GM23338 (cell line): ENCODE data around the gene CCNYL1. TPM values are rescaled to one million over a fixed set of nuclear protein-coding genes. Genes with fewer than 3 reads are reported as not detected.

ENCODE experiments used
- ATAC-seq: fragments of 200-7000 bp; cut with Tn5 transposase; 3 replicates; pipeline ENCODE4 v1.9.1; 2020
- DNase-seq: peaks from one replicate; pipeline ENCODE4 v3.0.0-alpha.2; 2015; ENCODE audit warnings: low spot score
- H2AFZ ChIP-seq: fragments of 200-600 bp; sonication (generic); 2 replicates; pipeline ENCODE4 v1.8.0; 2016; ENCODE audit warnings: antibody characterized with exemption, mild to moderate bottlenecking, moderate library complexity
- H3F3A ChIP-seq: fragments of 200-600 bp; sonication (generic); replicated peaks from 2 replicates; pipeline ENCODE4 v1.8.0; 2017; ENCODE audit warnings: antibody characterized with exemption, mixed run types, low read depth
- H3K27ac ChIP-seq: fragments of 200-600 bp; sonication (generic); 2 replicates; pipeline ENCODE4 v1.6.1; 2016; ENCODE audit warnings: low read depth
- H3K27me3 ChIP-seq: fragments of 200-600 bp; sonication (generic); 2 replicates; pipeline ENCODE4 v1.8.0; 2016; ENCODE audit warnings: mild to moderate bottlenecking, mixed run types, moderate library complexity; ENCODE audit not compliant: insufficient read depth
- H3K36me3 ChIP-seq: fragments of 200-600 bp; sonication (generic); 2 replicates; pipeline ENCODE4 v1.8.0; 2016; ENCODE audit warnings: mild to moderate bottlenecking; ENCODE audit not compliant: insufficient read depth
- H3K4me1 ChIP-seq: fragments of 200-600 bp; sonication (generic); 2 replicates; pipeline ENCODE4 v1.8.0; 2016; ENCODE audit warnings: mild to moderate bottlenecking, moderate library complexity; ENCODE audit not compliant: insufficient read depth
- H3K4me2 ChIP-seq: fragments of 200-600 bp; sonication (generic); 2 replicates; pipeline ENCODE4 v1.7.1; 2017; ENCODE audit warnings: mixed run types
- H3K4me3 ChIP-seq: fragments of 200-600 bp; sonication (generic); 2 replicates; pipeline ENCODE4 v1.6.1; 2016; ENCODE audit warnings: mixed run types
- H3K79me2 ChIP-seq: fragments of 200-600 bp; sonication (generic); replicated peaks from 2 replicates; pipeline ENCODE4 v1.8.0; 2017; ENCODE audit warnings: mild to moderate bottlenecking; ENCODE audit not compliant: insufficient read depth
- H3K9me2 ChIP-seq: fragments of 200-600 bp; sonication (generic); 2 replicates; pipeline ENCODE4 v1.8.0; 2017; ENCODE audit not compliant: insufficient read depth
- H4K20me1 ChIP-seq: fragments of 200-600 bp; sonication (generic); replicated peaks from 2 replicates; pipeline ENCODE4 v1.8.0; 2017; ENCODE audit warnings: mild to moderate bottlenecking; ENCODE audit not compliant: insufficient read depth
- H3K27ac Mint-ChIP-seq: 2 replicates; pipeline ENCODE4 v1.8.0; 2020; ENCODE audit warnings: inconsistent platforms, mild to moderate bottlenecking, moderate library complexity, mixed read lengths
- H3K27me3 Mint-ChIP-seq: 3 replicates; pipeline ENCODE4 v1.8.0; 2022; ENCODE audit warnings: low read depth, mild to moderate bottlenecking, moderate library complexity, mixed read lengths, inconsistent platforms; ENCODE audit not compliant: insufficient read depth, poor library complexity
- H3K36me3 Mint-ChIP-seq: 3 replicates; pipeline ENCODE4 v1.8.0; 2021; ENCODE audit warnings: low read depth, mild to moderate bottlenecking, inconsistent platforms, moderate library complexity, mixed read lengths
- H3K4me1 Mint-ChIP-seq: 3 replicates; pipeline ENCODE4 v1.8.0; 2020; ENCODE audit warnings: mild to moderate bottlenecking, inconsistent platforms, mixed read lengths
- H3K4me3 Mint-ChIP-seq: 3 replicates; pipeline ENCODE4 v1.8.0; 2021; ENCODE audit warnings: moderate library complexity, mild to moderate bottlenecking, inconsistent platforms, mixed read lengths
- H3K9me3 Mint-ChIP-seq: 3 replicates; pipeline ENCODE4 v1.8.0; 2020; ENCODE audit warnings: moderate library complexity, mild to moderate bottlenecking, inconsistent platforms, mixed read lengths
- CREB1 ChIP-seq: fragments of 250-450 bp; sonication (Bioruptor Pico); IDR thresholded peaks from 2 replicates; pipeline ENCODE4 v1.5.0; 2020; ENCODE audit warnings: low read depth, mild to moderate bottlenecking, moderate library complexity
- CTCF ChIP-seq, 2 experiments: fragments of 200-600 bp in 1 of 2; sonication (generic) in 1 of 2; conservative IDR thresholded peaks; 2 replicates each; pipeline versions ENCODE4 v1.5.1 to v1.6.1; 2016 to 2017; ENCODE audit warnings: antibody characterized with exemption in 2 of 2, low read depth in 2 of 2, mild to moderate bottlenecking in 2 of 2, moderate library complexity in 1 of 2
- EZH2 ChIP-seq: fragments of 200-600 bp; sonication (generic); IDR thresholded peaks from one replicate; pipeline ENCODE4 v1.8.0; 2017; ENCODE audit warnings: antibody characterized with exemption, mild to moderate bottlenecking, low read depth; ENCODE audit not compliant: unreplicated experiment
- POLR2AphosphoS5 ChIP-seq: IDR thresholded peaks from 2 replicates; pipeline ENCODE4 v1.6.1; 2016; ENCODE audit warnings: antibody characterized with exemption, low read depth
- REST ChIP-seq: IDR thresholded peaks from one replicate; pipeline ENCODE4 v1.6.1; 2018; ENCODE audit warnings: antibody characterized with exemption; ENCODE audit not compliant: unreplicated experiment
- ZNF114 ChIP-seq: fragments of 250-450 bp; sonication (Bioruptor Pico); IDR thresholded peaks from 2 replicates; pipeline ENCODE4 v1.5.0; 2020; ENCODE audit warnings: mild to moderate bottlenecking, moderate library complexity
- ZNF462 ChIP-seq: fragments of 250-450 bp; sonication (Bioruptor Pico); IDR thresholded peaks from 2 replicates; pipeline ENCODE4 v1.5.0; 2020; ENCODE audit warnings: mild to moderate bottlenecking, moderate library complexity
- polyA plus RNA-seq: library from polyadenylated mRNA; unstranded; fragments of >200 nt; fragmentation: Nextera tagmentation; extraction: Ambion mirVana; gene quantifications from 2 replicates; pipeline ENCODE4 v1.2.1, GENCODE V29; 2016
- total RNA-seq: library from RNA; depleted of rRNA; stranded (reverse); fragments of >200 nt; shearing (Covaris generic); gene quantifications from 2 replicates; pipeline ENCODE4 v1.2.3, GENCODE V29; 2014

CCNYL1 gene
- total and polyA plus RNA-seq, 2 experiments from 2014 or later: 19.6 to 32.1 TPM

DNA sequence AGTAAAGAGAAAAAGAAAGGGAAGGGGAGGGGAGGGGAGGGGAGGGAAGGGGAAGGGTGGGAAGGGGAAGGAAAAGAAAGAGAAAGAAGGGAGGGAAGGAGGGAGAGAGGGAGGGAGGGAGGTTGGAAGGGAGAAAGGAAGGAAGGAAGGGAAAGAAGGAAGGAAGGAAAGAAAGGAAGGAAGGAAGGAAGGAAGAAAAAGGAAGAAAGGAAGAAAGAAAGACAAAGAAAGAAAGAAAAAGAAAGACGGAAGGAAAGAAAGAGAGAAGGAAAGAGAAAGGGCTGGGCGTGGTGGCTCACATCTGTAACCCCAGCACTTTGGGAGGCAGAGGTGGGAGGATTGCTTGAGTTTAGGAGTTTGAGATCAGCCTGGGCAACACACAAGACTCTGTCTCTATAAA is 24.6 kb upstream of the CCNYL1 start (continued):
- TF ChIP-seq ZNF462: no peak
- TF ChIP-seq POLR2AphosphoS5: no peak
- no peak for TF ChIP-seq ZNF114 (CRISPR knock-in tag)

- Histone ChIP-seq H3K4me1 (no peaks in the 10 kb centered on the region), H3K4me2 (no peak overlapping the region), H4K20me1 (no peaks in the 10 kb centered on the region), H3K4me3 (no peak overlapping the region), H3F3A (0 out of 2 replicates have a peak, but pooled peaks cover 4% of the 10 kb centered on the region), H3K27me3 (no peaks in the 10 kb centered on the region), H2AFZ (no peak overlapping the region), H3K27ac (no peak overlapping the region), H3K36me3 (no peaks in the 10 kb centered on the region), H3K9me2 (no peaks in the 10 kb centered on the region), H3K79me2 (no peaks in the 10 kb centered on the region)
- Mint-ChIP-seq H3K36me3 (no peaks in the 10 kb centered on the region), H3K27me3 (peaks cover 1% of the 10 kb centered on the region), H3K27ac (no peak overlapping the region), H3K4me3 (no peak overlapping the region), H3K4me1 (peaks cover 3% of the 10 kb centered on the region; the same call in 1 of the 3 replicates), H3K9me3 (no peaks in the 10 kb centered on the region)
- ATAC-seq (no peak), DNase-seq (no peak)
- TF ChIP-seq CTCF (conservative IDR thresholded peaks at IDR 0.05; ENCODE audit: low read depth in 2 of 2) (no peak), CREB1 (no peak), EZH2 (no peak), REST (no peak)
Measured at GRCh38 chr2:207688597-207688996, 22.8 kb upstream of the CCNYL1 start.
